HL-60/S4 treated with phorbol 12-myristate 13-acetate at 8.2 ng/mL for 4 days and 3 days (cell line): ENCODE measurements around the gene PSMG2.
"Not testable (repeated sequence)": the region's sequence is repeated elsewhere in the genome, so short reads cannot be mapped to it uniquely, and the experiment has no call there.

Source experiments
- in situ Hi-C: fragments of 300-500 bp; cut with MboI; formaldehyde crosslinking; loops from 2 replicates; pipeline ENCODE4 v1.15.0; 2022; ENCODE audit warnings: low sequenced_read_pairs

The PSMG2 gene

GRCh38 chr18:12721495-12722275 lies 18.8 kb downstream of the PSMG2 start:
- in situ Hi-C loops, result loop anchor here (25.0 kb wide), 1 partner anchor 391 kb away; no protein-coding TSS in a partner anchor

- in situ Hi-C loops, result loop anchor here (25.0 kb wide), 1 partner anchor 390 kb away; no protein-coding TSS in a partner anchor
Measured at GRCh38 chr18:12722731-12723130, 19.9 kb downstream of the PSMG2 start.

- in situ Hi-C loops, result loop anchor here (25.0 kb wide), 2 partner anchors 211 to 436 kb away; partner anchors contain the start of gene SEH1L
Measured at GRCh38 chr18:12726331-12726730, 23.5 kb downstream of the PSMG2 start.

GRCh38 chr18:12726774-12727550 lies 24.1 kb downstream of the PSMG2 start:
- in situ Hi-C loops, result loop anchor here (25.0 kb wide), 2 partner anchors 210 to 435 kb away; partner anchors contain the start of gene SEH1L

- in situ Hi-C loops, result loop anchor here (25.0 kb wide), 2 partner anchors 200 to 425 kb away; partner anchors contain the start of gene SEH1L
Measured at GRCh38 chr18:12737243-12737902, 34.5 kb downstream of the PSMG2 start.

- in situ Hi-C loops, result loop anchor here (25.0 kb wide), 2 partner anchors 196 to 421 kb away; partner anchors contain the start of gene SEH1L
Measured at GRCh38 chr18:12741351-12741750, 38.5 kb downstream of the PSMG2 start.

- in situ Hi-C loops, result loop anchor here (25.0 kb wide), 2 partner anchors 195 to 420 kb away; partner anchors contain the start of gene SEH1L
Measured at GRCh38 chr18:12742453-12742852, 39.6 kb downstream of the PSMG2 start.

GRCh38 chr18:12744103-12744502 lies 41.3 kb downstream of the PSMG2 start:
- in situ Hi-C loops, result loop anchor here (25.0 kb wide), 2 partner anchors 193 to 418 kb away; partner anchors contain the start of gene SEH1L

GRCh38 chr18:12745095-12745795 lies 42.4 kb downstream of the PSMG2 start:
- in situ Hi-C loops, result loop anchor here (25.0 kb wide), 2 partner anchors 192 to 417 kb away; partner anchors contain the start of gene SEH1L

GRCh38 chr18:12747530-12748315 lies 44.9 kb downstream of the PSMG2 start:
- in situ Hi-C loops, result loop anchor here (25.0 kb wide), 2 partner anchors 190 to 415 kb away; partner anchors contain the start of gene SEH1L

GRCh38 chr18:12748671-12749070 lies 45.8 kb downstream of the PSMG2 start:
- in situ Hi-C loops, result loop anchor here (25.0 kb wide), 2 partner anchors 189 to 414 kb away; partner anchors contain the start of gene SEH1L

GRCh38 chr18:12749121-12749520 lies 46.3 kb downstream of the PSMG2 start:
- in situ Hi-C loops, result loop anchor here (25.0 kb wide), 2 partner anchors 188 to 413 kb away; partner anchors contain the start of gene SEH1L

- in situ Hi-C loops, result no loop called here
Measured at GRCh38 chr18:12750076-12750714, 47.4 kb downstream of the PSMG2 start.

GRCh38 chr18:12750715-12751502 lies 48.1 kb downstream of the PSMG2 start:
- in situ Hi-C loops, result no loop called here

GRCh38 chr18:12751503-12751884 lies 48.7 kb downstream of the PSMG2 start:
- in situ Hi-C loops, result no loop called here

GRCh38 chr18:12751891-12752290 lies 49.0 kb downstream of the PSMG2 start:
- in situ Hi-C loops, result no loop called here

- in situ Hi-C loops, result no loop called here
Measured at GRCh38 chr18:12754511-12754910, 51.7 kb downstream of the PSMG2 start.

GRCh38 chr18:12755606-12756005 lies 52.8 kb downstream of the PSMG2 start:
- in situ Hi-C loops, result not testable (repeated sequence)
